BE2C (cell line): ENCODE measurements around the gene OR10H2.

Source experiments
- DNase-seq: peaks from one replicate; pipeline ENCODE4 v3.0.0-alpha.2; 2020
- H3K27me3 ChIP-seq: fragments of 250-450 bp; sonication (Bioruptor Pico); 2 replicates; pipeline ENCODE4 v1.5.1; 2020; ENCODE audit warnings: mild to moderate bottlenecking
- H3K36me3 ChIP-seq: fragments of 250-450 bp; sonication (Bioruptor Pico); 2 replicates; pipeline ENCODE4 v1.5.1; 2020; ENCODE audit warnings: mild to moderate bottlenecking
- H3K4me1 ChIP-seq: fragments of 250-450 bp; sonication (Bioruptor Pico); 2 replicates; pipeline ENCODE4 v1.5.1; 2020
- H3K4me3 ChIP-seq: 2 replicates; pipeline ENCODE4 v1.5.1; 2011; ENCODE audit warnings: low read depth, low read length
- H3K9me3 ChIP-seq: fragments of 250-450 bp; sonication (Bioruptor Pico); 2 replicates; pipeline ENCODE4 v1.5.1; 2020
- TF ChIP-seq, protein P1 (sequence below): IDR thresholded peaks from 2 replicates; pipeline ENCODE4 v1.5.1; 2012; ENCODE audit warnings: mild to moderate bottlenecking, low read depth, low read length

Gene OR10H2

GRCh38 chr19:15721268-15721667 lies 6.6 kb upstream of the OR10H2 start:
- Histone ChIP-seq H3K4me3 (no peak overlapping the region), H3K4me1 (no peaks in the 10 kb centered on the region), H3K27me3 (no peaks in the 10 kb centered on the region), H3K36me3 (no peaks in the 10 kb centered on the region), H3K9me3 (no peaks in the 10 kb centered on the region)
- TF ChIP-seq, protein P1, sequence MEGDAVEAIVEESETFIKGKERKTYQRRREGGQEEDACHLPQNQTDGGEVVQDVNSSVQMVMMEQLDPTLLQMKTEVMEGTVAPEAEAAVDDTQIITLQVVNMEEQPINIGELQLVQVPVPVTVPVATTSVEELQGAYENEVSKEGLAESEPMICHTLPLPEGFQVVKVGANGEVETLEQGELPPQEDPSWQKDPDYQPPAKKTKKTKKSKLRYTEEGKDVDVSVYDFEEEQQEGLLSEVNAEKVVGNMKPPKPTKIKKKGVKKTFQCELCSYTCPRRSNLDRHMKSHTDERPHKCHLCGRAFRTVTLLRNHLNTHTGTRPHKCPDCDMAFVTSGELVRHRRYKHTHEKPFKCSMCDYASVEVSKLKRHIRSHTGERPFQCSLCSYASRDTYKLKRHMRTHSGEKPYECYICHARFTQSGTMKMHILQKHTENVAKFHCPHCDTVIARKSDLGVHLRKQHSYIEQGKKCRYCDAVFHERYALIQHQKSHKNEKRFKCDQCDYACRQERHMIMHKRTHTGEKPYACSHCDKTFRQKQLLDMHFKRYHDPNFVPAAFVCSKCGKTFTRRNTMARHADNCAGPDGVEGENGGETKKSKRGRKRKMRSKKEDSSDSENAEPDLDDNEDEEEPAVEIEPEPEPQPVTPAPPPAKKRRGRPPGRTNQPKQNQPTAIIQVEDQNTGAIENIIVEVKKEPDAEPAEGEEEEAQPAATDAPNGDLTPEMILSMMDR, result no peak
- no peak for DNase-seq

DNA sequence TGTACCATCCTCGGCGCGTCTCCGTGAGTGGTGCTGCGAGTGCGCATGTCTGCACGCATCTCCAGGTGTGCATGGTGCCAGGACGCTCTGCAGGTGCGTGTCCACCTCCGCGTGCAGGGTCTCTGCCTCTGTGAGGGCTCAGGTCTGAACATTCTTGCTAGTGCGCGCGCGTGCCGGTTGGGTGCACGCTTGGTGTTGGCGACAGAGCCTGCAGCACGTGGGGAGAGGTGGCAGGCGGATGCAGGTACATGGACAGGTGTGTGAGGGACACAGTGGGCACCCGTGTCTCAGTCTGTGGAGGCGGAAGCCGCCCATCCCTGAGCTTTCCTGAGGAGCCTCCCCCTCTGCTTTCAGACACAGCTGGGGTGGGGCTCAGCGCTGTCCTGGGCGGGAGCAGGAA lies 4.9 kb upstream of the OR10H2 start:
- TF ChIP-seq, protein P1, result no peak
- no peaks in the 10 kb centered on the region for H3K9me3 ChIP-seq
- H3K27me3 ChIP-seq, result no peaks in the 10 kb centered on the region
- no peak for DNase-seq
- no peaks in the 10 kb centered on the region for H3K4me1 ChIP-seq
- H3K36me3 ChIP-seq, result no peaks in the 10 kb centered on the region
- H3K4me3 ChIP-seq, result no peak overlapping the region

DNA sequence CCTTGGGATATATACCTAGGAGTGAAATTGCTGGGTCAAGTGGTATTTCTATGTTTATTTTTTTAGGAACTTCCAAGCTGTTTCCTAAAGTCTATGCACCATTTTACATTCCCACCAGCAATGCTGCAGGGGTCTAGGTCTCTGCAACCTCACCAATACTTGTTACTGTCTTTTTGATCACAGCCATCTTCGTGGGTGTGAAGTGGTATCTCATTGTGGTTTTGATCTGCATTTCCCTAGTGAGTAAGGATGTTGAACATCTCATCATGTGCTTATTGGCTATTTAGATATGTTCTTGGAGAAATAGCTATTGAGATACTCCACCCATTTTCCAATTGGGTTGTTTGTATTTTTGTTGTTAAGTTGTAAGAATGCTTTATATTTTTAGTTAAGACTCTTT lies 2.7 kb downstream of the OR10H2 start:
- Histone ChIP-seq H3K27me3 (no peaks in the 10 kb centered on the region), H3K4me1 (no peaks in the 10 kb centered on the region), H3K4me3 (no peak overlapping the region), H3K9me3 (no peaks in the 10 kb centered on the region), H3K36me3 (no peaks in the 10 kb centered on the region)
- DNase-seq, result no peak
- TF ChIP-seq, protein P1, result no peak

- Histone ChIP-seq H3K9me3 (no peaks in the 10 kb centered on the region), H3K4me1 (no peaks in the 10 kb centered on the region), H3K36me3 (no peaks in the 10 kb centered on the region), H3K4me3 (no peak overlapping the region), H3K27me3 (no peaks in the 10 kb centered on the region)
- TF ChIP-seq, protein P1, result no peak
- no peak for DNase-seq
These were observed 4.6 kb downstream of the OR10H2 start for GRCh38 chr19:15732388-15732787.

DNA sequence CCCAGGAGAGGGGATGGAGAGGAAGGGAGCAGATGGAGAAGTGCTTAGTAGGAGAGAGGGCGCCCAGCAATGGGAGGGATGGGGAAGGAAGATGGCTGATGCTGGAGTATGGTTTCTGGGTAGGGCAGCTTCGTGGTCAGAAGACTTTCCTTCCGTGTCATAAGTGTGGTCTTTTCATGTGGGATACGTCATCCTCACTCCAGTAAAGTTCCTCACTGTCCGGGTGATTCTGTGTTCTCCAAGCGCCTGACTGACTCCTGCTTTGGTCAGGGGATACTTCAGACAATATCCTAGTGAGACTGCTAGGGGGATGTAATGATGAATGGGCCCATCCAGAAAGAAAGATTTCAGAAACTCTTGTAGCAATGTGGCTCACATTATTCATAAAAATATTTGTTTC lies 6.1 kb downstream of the OR10H2 start:
- Histone ChIP-seq H3K27me3 (no peaks in the 10 kb centered on the region), H3K4me1 (no peaks in the 10 kb centered on the region), H3K36me3 (no peaks in the 10 kb centered on the region), H3K4me3 (no peak overlapping the region), H3K9me3 (no peaks in the 10 kb centered on the region)
- TF ChIP-seq, protein P1, result no peak
- DNase-seq, result no peak

GRCh38 chr19:15737722-15738121 lies 9.9 kb downstream of the OR10H2 start, which contains the start of gene OR10H3:
OR10H3 (plus strand) TSS chr19:15737985; CDS start chr19:15741393, 3,408 bp downstream.
- DNase-seq, result no peak
- no peak within 1 kb of the TSS for H3K4me3 ChIP-seq
- TF ChIP-seq, protein P1, result no peak
- H3K9me3 ChIP-seq, result no peaks in the 10 kb centered on the region
- no peaks in the 10 kb centered on the region for H3K4me1 ChIP-seq
- H3K27me3 ChIP-seq, result no peaks in the 10 kb centered on the region
- no peaks in the 10 kb centered on the region for H3K36me3 ChIP-seq
